ENCODE results near the gene EARS2. TPM values are rescaled to one million over a fixed set of nuclear protein-coding genes. Genes with fewer than 3 reads are reported as not detected.

EARS2 gene
- total RNA-seq: 16.8 TPM

GRCh38 chr16:23556881-23557778, at the start of gene EARS2, which contains the start of gene UBFD1:
Gene EARS2, minus strand, starts transcription at chr16:23557350. Its CDS starts 7 bp downstream, at chr16:23557343.
Gene UBFD1, plus strand, starts transcription at chr16:23557727. Its CDS starts 16 bp downstream, at chr16:23557743.
- H3K36me3 ChIP-seq: peaks cover 23 to 36% of the 10 kb centered on the region in 2 donors
- DNase-seq (ENCODE audit: low spot score in 2 of 2): peak; percentile 95 to 99
- intact Hi-C loops (cut with DNase I): loop anchor here (1.0 to 10.0 kb wide), 7 partner anchors 39 to 1604 kb away; partner anchors contain the start of genes COG7, DCTN5, GGA2 and NDUFAB1
- H3K9me3 ChIP-seq: no peaks in the 10 kb centered on the region
- H3K4me3 ChIP-seq: peak within 1 kb of the TSS; percentile 88 to 94
- no peaks in the 10 kb centered on the region for H3K27me3 ChIP-seq
- H3K4me1 ChIP-seq: peaks cover 8 to 20% of the 10 kb centered on the region in 2 donors
- TF ChIP-seq CTCF (IDR thresholded peaks at IDR 0.05): peak; percentile 86 to 91 (median 88)
- H3K27ac ChIP-seq: peak within 1 kb of the TSS; percentile 87 to 97

- no peak for TF ChIP-seq CTCF (IDR thresholded peaks at IDR 0.05)
- Histone ChIP-seq H3K9me3 (no peaks in the 10 kb centered on the region), H3K27me3 (no peaks in the 10 kb centered on the region), H3K27ac (no peak overlapping the region), H3K4me3 (no peak overlapping the region), H3K4me1 (peaks cover 7 to 14% of the 10 kb centered on the region in 2 donors), H3K36me3 (peaks cover 0 to 15% of the 10 kb centered on the region in 2 donors)
- no peak for DNase-seq (ENCODE audit: low spot score in 2 of 2)
- intact Hi-C loops (cut with DNase I): no loop called here
These were observed 40.0 kb upstream of the EARS2 start for GRCh38 chr16:23597003-23597756.

- intact Hi-C loops (cut with DNase I): loop anchor here (1.0 kb wide), 2 partner anchors 39 to 45 kb away; partner anchors contain the start of genes DCTN5, EARS2, PALB2 and UBFD1
- peak; percentile 38 to 94 for DNase-seq (ENCODE audit: low spot score in 2 of 2)
- TF ChIP-seq CTCF (IDR thresholded peaks at IDR 0.05): peak; percentile 97 to 100 (median 99)
These were observed 39.0 kb upstream of the EARS2 start, which contains the start of gene NDUFAB1 for GRCh38 chr16:23595951-23596720. Gene NDUFAB1, minus strand, starts transcription at chr16:23596316. Its CDS starts 26 bp downstream, at chr16:23596290.

GRCh38 chr16:23595246-23595950, 38.2 kb upstream of the EARS2 start:
- H3K27me3 ChIP-seq: no peaks in the 10 kb centered on the region
- peaks cover 7 to 30% of the 10 kb centered on the region in 2 donors for H3K36me3 ChIP-seq
- peaks cover 7 to 14% of the 10 kb centered on the region in 2 donors for H3K4me1 ChIP-seq
- intact Hi-C loops (cut with DNase I): no loop called here
- H3K27ac ChIP-seq: peak overlapping the region; percentile 85 to 87
- H3K4me3 ChIP-seq: peak overlapping the region; percentile 95 to 97
- no peak for DNase-seq (ENCODE audit: low spot score in 2 of 2)
- TF ChIP-seq CTCF (IDR thresholded peaks at IDR 0.05): no peak
- no peaks in the 10 kb centered on the region for H3K9me3 ChIP-seq

More at GRCh38 chr16:23595951-23596720, 39.0 kb upstream of the EARS2 start, which contains the start of gene NDUFAB1:
- H3K4me3 ChIP-seq: peak within 1 kb of the TSS; percentile 95 to 97
- H3K36me3 ChIP-seq: peaks cover 7 to 23% of the 10 kb centered on the region in 2 donors
- peak within 1 kb of the TSS; percentile 85 to 87 for H3K27ac ChIP-seq
- no peaks in the 10 kb centered on the region for H3K27me3 ChIP-seq
- peaks cover 7 to 14% of the 10 kb centered on the region in 2 donors for H3K4me1 ChIP-seq
- H3K9me3 ChIP-seq: no peaks in the 10 kb centered on the region

Measured in ascending aorta (tissue), 2 donors.